Retinal pigment epithelial cell (primary cell): ENCODE data around the gene IL19.
A peak's percentile ranks its signal among the peaks of the same experiment; 100 is the strongest.

ENCODE experiments used
- DNase-seq: peaks from one replicate; pipeline ENCODE4 v3.0.0-alpha.2; 2010; ENCODE audit warnings: low read depth
- H3K4me3 ChIP-seq: 2 replicates; pipeline ENCODE4 v1.5.1; 2011; ENCODE audit warnings: mild to moderate bottlenecking, low read length, control low read depth, moderate library complexity
- TF ChIP-seq, protein P1 (sequence below): conservative IDR thresholded peaks from 2 replicates; pipeline ENCODE4 v1.5.1; 2011; ENCODE audit warnings: low read depth, low read length, control low read depth, inconsistent platforms

Gene IL19

DNA sequence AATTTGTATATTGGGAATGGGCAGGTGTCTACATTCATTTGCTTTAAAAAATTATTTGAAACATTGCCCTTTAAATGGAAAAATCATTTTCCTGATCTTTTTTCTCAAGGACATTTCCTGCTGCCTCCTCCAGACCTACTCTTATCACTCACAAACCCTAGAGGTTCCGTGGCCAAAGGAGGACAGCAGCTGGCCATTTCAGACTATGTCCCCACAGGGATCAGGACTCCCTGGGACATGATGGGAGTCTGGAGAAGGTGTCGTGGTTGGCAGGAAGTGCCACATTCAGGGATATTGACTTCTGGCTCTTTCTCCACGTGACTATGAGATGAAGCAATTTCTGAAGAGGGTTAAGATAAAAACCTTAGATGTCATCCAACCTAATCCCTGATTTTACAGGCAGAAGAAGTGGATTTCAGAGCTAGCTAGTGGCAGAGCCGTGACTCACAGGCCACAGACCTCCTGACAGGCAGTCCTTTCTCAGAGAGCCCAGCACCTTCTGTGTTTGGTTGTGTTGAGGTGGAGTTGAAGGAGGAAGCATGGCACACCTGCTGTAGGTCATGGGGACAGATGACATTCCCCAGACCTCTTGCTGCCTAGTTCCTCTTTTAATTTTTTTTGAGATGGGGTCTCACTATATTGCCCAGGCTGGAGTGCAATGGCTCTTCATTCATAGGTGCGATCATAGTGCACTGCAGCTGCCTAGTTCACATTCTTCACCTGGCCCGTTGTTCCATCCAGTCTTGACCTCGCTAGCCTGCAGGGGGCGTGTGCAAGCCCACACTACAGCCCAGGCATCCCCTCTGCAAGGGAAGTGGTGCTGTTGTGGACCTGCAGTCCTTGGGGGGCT, 27.2 kb downstream of the IL19 start:
- TF ChIP-seq, protein P1, sequence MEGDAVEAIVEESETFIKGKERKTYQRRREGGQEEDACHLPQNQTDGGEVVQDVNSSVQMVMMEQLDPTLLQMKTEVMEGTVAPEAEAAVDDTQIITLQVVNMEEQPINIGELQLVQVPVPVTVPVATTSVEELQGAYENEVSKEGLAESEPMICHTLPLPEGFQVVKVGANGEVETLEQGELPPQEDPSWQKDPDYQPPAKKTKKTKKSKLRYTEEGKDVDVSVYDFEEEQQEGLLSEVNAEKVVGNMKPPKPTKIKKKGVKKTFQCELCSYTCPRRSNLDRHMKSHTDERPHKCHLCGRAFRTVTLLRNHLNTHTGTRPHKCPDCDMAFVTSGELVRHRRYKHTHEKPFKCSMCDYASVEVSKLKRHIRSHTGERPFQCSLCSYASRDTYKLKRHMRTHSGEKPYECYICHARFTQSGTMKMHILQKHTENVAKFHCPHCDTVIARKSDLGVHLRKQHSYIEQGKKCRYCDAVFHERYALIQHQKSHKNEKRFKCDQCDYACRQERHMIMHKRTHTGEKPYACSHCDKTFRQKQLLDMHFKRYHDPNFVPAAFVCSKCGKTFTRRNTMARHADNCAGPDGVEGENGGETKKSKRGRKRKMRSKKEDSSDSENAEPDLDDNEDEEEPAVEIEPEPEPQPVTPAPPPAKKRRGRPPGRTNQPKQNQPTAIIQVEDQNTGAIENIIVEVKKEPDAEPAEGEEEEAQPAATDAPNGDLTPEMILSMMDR = peak; percentile 79
- H3K4me3 ChIP-seq = no peak overlapping the region
- DNase-seq = no peak

DNA sequence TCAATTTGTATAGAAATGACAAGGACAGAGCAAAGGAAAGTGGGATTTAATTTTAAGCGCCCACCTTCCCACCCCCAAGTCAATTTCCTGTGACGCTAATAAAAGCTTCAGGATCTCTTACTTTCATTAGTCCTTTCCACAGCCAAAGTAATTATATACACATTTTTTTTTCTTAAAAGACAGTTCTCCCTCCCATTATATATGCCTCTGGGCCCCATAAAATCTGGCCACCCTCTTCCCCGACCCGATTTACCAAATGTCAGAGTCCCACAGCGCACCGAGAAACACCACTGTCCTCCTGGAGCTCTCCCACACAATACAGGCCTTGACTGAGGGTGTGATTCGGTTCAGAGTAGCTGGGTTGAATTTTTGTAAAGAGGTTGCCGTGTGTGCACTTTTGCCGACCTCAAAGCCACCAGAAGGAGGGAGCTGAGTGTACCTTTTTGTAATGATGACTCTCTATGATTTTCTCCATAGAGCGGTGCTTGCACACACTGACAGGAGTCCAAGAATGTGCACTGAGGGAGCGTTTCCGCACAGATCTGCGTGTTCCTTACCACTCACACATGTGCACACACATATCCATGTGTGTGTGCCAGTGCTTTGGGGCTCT, 27.9 kb downstream of the IL19 start:
- no peak overlapping the region for H3K4me3 ChIP-seq
- TF ChIP-seq, protein P1 = no peak
- DNase-seq = no peak

DNA sequence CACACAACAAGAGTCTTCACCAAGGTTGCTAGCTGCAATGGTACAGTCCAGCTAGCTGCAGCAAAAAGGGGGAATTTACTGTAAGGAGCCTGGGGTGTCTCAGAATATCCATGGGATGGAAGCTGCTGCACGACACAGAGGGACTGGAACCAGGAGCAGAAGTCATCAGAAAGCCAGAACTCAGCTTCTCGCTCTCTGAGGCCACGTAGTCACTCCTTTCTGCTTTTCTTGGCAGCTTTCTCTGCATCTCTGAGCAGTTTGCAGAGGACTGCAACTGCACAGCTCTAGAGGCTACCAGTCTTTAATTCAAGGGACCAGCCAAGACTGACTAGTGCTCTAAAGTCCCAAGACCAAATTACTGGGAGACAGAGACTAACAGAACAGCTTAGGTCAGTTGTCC, 28.7 kb downstream of the IL19 start:
- DNase-seq = no peak
- TF ChIP-seq, protein P1 = no peak
- no peak overlapping the region for H3K4me3 ChIP-seq

DNA sequence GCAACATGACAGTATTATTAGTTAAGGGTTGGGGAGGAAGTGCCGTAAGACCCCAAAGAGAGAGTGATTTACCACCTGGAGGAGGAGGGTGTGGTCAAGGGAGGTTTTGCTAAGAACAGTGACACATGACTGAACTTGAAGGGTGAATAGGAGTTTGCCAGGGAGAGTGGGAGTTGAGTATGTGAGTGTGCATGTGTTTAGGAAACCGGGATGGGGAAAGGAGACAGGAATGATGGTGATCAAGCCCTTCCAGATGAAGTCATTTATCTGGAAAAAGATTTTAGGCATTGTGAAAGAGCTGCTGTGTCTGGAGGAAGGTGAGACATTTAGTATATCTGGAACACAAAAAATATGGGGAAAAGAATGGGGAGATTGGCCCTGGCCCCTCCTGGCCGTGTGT, 29.8 kb downstream of the IL19 start:
- DNase-seq = no peak
- no peak overlapping the region for H3K4me3 ChIP-seq
- TF ChIP-seq, protein P1 = no peak

DNA sequence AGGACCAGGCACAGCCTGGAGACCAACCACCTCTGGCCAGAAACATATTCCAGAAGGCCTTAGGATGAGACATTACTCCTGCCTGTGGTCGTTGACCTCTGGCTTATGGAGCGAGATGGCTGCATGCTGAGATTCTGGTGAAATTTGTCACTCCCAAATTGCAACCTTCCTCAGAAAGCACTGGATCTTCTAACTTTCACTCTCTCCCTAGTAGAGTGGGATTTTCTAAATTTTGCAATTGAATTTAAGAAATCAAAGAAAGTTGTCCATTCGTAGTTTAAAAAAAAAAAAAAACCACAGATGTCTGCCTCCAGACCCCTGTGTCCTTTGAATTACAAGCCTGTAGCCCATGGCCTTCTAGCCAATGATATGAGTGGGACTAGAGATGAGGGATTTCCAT, 30.3 kb downstream of the IL19 start:
- no peak overlapping the region for H3K4me3 ChIP-seq
- TF ChIP-seq, protein P1 = no peak
- DNase-seq = no peak

DNA sequence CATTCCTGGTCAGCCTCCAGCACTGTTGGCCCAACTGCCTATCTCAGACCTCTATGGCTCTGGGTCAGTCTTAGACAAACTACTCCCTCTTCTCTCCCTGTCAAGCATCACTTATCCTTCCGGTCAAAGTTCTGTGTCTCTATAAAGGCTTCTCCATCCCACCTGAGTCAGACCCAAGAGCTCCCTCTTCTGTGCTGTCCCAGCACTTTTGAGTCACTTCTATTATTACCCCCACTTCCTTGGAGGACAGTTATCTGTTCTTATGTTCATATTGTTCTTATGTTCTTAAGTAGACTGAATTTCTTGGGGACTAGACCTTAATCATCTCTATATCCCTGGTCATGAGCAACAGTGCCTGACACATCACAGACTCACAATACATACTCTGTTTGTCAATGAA, 30.9 kb downstream of the IL19 start:
- no peak overlapping the region for H3K4me3 ChIP-seq
- TF ChIP-seq, protein P1 = no peak
- DNase-seq = no peak

DNA sequence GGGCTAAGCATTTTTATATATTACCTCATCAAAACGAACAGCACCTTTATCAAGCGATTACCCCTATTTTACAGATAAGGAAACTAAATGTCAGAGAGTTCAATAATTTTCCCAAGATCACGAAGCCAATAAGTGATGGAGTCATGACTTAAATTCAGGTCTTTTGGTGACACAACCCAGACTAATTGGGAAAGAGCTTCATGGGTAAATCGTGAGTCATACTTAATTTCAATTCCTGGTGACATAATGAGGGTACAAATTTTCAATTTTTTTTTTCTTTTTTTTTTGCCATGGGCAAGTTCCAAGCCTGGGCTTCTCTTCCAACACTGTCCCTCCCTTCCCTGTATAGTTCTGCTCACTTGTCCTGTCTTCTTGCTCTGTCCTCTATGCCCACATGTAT, 31.8 kb downstream of the IL19 start:
- no peak for DNase-seq
- H3K4me3 ChIP-seq = no peak overlapping the region
- TF ChIP-seq, protein P1 = no peak
